Measurements from ENCODE around the gene DHRSX.
"Not testable (repeated sequence)": the region's sequence is repeated elsewhere in the genome, so short reads cannot be mapped to it uniquely, and the experiment has no call there.

Gene DHRSX

DNA sequence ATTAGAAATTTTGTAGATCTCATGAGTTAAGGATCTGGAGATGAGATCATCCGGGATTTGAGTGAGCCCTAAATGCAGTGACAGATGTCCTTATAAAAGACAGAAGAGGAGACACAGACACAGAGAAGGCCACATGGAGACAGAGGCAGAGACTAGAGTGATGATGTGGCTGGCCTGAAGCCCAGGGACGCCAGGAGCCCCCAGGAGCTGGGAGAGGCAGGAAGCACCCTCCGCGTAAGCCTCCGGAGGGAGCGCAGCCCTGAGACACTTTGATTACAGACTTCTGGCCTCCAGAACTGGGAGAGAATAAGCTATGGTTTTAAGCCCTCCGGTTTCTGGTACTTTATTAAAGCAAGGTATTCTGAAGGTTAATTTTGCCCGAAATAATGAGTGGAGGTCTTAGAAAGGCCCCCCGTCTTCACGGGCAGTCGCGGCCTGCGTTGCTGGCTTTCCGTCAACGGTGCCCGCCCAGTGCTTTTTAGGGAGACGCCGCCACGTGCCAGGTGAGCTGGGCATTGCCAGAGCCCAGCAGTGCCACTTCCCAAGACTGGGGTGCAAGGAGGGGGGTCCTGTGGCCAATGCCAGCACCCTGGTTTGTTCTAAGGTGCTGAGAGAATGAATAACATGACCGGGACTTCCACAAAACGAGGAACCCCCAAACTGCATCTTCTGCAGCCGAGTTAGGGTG lies 8.1 kb downstream of the DHRSX start:
- no peak for DNase-seq

DNA sequence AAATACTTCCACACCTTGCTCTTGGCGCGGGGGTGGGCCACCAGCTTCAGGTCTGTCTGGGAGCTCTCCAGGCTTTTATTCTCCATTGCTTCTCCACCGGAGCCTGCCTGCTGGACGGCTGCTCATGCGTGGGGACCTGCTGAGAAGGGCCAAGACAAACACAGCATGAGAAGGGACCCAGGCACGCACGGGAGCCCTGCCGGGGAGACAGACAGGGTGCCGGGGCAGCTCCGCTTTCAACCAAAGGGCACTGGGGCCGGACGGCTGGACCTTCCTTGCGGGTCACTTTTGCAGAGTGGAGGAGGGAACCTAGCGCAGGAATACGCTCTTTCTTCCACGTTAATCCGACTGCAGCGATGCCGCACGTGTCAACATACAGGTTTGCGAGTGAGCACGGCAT lies 10.1 kb downstream of the DHRSX start:
- no peak for DNase-seq

DNA sequence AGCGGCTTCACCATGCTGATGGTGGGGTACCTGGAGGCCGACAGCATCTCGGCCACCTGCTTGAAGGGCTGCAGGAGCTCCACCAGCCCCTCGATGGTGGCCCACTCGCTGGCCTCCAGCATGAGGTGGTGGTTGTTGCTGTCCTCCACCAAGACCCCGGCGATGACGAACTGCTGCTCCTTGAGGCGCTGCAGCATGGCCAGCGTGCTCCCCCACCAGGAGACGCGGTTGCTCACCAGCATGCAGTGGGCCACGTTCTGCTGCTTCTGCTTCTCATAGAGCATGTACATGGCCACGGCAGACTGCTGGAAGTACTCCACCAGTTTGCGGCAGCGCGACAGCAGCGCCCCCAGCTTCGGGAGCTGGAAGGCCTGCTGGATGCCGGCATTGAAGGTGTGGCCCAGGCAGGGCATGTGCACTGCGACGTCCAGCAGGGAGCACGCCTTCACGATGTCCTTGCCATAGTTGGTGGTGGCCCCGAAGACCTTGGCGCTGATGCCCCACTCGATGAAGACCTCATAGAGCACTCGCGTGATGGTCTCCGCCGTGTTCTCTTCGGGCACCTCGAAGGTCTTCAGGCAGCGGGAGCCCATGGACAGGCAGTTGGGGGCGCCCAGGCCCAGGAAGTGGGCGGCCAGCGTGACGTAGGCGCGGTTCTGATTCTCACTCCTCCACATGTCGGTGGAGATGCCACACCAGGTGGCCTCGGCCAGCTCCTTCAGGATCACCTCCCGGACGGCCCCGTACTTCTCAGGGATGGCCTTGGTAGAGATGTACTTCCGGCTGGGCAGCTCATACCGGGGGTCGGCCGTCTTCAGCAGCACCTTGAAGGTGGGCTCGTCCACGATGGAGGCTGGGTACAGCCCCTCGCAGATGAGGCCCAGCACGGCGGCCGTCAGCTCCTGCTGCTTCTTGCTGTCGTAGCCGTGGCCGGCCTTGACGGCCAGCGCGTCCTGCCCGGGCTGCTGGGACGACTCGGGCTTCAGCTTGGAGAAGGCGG lies 11.0 kb downstream of the DHRSX start:
- no peak for DNase-seq

DNA sequence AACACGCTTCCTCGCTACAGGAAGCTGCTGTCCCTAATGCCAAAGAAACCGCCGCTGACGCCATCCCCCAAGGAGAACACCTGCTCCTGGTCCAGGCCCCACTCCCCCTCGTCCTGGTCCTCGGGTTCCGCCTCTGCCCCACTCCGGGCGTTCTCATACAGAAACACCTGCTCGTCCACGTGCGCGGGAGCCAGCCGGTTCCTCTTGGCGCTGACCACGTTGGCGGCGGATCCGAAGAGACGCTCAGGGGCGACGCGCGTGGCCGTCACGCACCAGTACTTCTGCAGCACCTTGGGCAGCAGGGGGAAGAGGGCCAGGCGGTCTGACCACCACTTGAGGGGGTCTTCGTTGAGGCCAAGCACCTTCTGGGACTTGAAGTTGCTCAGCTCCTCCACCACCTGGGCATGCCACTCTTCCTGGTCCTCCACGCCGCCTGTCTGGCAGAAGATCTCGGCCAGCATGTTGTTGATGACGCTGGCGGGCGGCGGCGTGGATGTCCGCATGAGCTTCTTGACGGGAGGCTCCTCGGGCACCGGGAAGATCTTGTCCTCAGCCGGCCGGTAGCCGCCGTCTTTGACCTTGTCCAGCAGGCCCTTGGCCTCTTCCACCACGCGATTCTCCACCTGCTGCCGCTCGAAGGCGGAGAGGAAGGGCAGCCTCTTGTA lies 12.0 kb downstream of the DHRSX start:
- no peak for DNase-seq

- DNase-seq = no peak
Measured at GRCh38 chrX:2487366-2487765, 13.4 kb downstream of the DHRSX start.

GRCh38 chrX:2486476-2487133 lies 14.2 kb downstream of the DHRSX start:
- no peak for DNase-seq

DNA sequence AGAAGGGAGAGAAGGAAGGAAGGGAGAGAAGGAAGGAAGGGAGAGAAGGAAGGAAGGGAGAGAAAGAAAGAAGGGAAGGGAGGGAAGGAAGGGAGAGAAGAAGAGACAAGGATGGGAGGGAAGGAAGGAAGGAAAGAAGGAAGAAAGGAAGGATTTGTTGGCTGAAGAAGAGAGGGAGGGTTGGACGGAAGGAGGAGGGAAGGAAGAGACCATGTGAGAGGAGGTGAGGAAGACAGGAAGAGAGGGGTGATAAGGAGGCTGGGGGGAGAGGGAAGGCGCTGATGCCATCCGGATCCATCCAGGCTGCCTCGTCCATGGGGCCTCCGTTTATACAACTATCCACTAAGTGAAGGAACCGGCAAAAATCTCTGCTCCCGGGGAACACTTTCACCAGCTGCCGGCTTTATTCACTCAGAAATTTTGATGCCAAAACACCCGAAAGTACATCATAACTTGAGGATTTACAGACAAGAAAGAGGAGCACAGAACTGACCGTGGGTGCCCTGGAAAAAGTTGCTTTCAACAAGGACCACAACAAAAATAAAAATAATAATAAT lies 14.9 kb downstream of the DHRSX start:
- DNase-seq = no peak

DNA sequence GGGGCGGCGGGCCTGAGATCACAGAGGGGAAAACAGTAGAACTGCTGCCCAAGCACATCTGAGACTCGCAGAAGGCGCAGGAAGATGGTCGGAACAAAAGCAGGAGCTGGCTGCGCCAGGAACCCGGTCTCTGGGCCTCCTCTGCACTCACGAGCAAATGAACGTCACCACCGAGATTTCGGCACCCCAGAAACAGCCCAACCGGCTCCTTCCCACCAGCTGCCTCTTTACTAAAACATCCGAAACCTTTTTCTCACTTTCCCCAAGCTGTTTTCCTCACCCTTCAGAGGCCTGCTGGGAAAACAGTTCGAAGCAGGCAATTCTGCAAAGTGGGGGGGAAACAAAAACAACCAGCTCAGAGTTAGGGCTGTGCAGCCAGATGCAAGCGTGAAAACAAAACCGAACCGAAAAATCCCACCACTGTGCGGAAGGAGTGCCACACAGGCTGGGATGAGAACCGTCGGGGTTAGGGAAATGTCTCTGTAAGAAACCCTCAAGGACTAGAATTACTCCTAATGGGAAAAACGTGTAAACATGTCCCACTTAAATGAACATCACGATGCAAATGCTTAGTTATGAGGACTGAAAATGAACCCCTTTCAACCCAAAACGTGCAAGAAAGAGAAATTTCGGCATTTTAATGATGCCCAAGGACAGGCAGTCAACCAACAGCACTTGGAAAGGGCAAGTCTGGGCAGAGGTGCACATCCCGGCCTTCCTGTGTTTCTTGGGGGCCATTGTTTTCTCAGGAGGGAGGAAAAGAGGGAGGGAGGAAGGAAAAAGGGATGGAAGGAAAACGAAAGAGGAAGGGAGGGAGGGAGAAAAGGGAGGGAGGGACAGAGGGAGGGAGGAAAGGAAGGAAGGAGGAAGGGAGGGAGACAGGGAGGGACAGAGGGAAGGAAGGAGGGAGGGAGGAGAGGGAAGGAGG lies 15.8 kb downstream of the DHRSX start:
- no peak for DNase-seq

DNA sequence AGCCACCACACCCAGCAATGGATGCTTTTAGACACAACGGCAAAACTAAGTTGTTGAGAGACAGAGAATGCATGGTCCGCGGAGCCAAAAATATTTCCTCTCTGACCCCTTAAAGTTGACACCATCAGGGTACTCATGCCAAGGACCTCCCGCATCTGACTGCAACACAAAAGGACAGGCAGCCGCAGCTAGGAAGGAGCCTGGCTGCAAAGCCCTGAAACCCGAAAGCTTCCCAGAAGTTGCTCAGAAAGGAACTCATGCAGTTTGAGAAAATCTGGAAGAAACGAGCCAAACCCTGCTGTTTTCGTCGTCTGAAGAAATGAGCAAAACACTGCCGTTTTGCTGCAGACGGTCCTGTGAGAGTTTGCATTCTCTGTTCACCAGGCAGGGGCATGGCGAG lies 16.5 kb downstream of the DHRSX start:
- no peak for DNase-seq

DNA sequence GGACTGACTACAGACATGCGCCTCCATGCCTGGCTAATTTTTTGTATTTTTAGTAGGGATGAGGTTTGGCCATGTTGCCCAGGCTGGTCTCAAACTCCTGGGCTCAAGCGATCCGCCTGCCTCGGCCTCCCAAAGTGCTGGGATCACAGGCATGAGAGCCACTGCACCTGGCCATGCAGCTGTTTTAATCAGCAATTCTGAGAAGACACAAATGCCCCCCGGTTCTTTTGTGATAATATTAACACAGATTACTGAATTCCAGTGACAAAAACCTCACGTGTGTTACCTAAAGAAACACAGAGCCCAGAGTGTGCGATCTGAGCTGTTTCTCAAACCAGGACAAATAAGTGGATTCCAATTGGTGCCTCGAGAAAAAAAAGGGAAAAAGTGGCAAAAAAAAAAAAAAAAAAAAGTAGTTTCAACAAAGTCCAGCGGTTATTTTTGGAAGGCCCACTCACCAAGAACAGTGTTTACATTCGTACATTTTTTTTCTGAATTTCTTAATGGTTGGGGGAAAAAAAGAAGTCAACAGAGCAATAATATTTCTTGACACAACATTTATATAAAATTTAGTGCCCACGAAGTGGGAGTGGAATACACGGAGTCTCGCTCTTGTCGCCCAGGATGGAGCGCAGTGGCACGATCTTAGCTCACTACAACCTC lies 17.2 kb downstream of the DHRSX start:
- no peak for DNase-seq

DNA sequence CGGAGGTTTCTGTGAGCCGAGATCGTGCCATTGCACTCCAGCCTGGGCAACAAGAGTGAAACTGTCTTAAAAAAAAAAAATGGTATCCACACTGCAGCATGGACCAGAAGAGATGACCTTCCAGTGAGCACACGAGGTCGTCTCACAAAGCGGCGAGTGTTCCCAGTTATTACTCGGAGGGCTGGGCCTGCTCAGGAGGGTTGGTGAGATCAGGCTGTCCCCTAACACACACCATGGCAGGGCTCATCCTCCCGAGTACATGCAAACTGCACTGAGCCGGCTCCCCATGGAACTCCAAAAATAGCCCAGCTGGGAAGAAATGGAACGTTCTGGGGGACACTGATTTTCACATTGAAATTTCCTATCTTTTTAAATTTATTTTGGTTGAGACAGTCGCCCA lies 19.2 kb downstream of the DHRSX start:
- DNase-seq = not testable (repeated sequence)

DNA sequence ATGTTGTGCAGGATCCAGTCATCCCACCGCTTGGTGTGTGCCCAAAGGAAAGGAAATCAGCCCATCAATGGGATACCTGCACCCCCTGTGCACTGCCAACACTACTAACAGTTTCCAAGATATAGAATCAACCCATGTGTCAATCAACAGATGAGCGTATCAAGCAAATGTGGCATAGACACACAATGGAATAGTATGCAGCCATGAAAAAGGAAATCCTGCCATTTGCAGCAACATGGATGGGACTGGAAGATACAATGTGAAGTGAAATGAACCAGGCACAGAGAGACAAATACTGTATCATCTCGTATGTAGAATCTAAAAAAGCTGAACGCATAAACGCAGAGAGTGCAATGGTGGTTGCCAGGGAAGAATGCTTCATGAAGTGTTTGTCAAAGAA lies 20.8 kb downstream of the DHRSX start:
- not testable (repeated sequence) for DNase-seq

DNA sequence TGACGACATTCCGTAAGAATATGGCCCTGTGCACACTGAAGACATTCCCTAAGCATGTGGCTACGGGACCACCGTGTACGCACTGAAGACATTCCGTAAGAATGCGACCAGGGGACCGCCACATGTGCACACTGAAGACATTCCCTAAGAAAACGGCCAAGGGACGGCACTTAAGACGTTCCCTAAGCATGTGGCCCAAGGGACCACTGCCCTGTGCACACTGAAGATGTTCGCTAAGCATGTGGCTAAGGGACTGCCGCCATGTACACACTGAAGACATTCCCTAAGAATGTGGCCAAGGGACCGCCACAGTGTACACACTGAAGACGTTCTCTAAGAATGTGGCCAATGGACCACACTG lies 21.4 kb downstream of the DHRSX start:
- no peak for DNase-seq

- no peak for DNase-seq
Measured at GRCh38 chrX:2478546-2479419, 22.0 kb downstream of the DHRSX start.

- not testable (repeated sequence) for DNase-seq
Measured at GRCh38 chrX:2477313-2477712, 23.5 kb downstream of the DHRSX start.

- DNase-seq = no peak
Measured at GRCh38 chrX:2474963-2475726, 25.6 kb downstream of the DHRSX start.

DNA sequence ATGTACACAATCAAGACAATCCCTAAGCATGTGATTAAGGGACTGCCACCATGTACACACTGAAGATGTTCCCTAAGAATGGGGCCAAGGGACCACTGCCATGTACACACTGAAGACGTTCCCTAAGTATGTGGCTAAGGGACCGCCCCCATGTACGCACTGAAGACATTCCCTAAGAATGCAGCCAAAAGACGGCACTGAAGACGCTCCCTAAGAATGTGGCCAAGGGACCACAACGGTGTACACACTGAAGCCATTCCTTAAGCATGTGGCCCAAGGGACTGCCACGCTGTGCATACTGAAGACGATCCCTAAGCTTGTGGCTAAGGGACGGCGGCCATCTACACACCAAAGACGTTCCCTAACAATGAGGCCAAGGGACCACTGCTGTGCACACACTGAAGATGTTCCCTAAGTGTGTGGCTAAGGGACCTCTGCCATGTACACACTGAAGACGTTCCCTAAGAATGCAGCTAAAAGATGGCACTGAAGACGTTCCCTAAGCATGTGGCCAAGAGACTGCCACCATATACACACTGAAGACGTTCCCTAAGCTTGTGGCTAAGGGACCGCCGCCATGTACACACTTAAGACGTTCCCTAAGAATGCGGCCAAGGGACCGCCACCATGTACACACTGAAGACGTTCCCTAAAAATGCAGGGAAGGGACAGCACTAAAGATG lies 26.4 kb downstream of the DHRSX start:
- DNase-seq = no peak

DNA sequence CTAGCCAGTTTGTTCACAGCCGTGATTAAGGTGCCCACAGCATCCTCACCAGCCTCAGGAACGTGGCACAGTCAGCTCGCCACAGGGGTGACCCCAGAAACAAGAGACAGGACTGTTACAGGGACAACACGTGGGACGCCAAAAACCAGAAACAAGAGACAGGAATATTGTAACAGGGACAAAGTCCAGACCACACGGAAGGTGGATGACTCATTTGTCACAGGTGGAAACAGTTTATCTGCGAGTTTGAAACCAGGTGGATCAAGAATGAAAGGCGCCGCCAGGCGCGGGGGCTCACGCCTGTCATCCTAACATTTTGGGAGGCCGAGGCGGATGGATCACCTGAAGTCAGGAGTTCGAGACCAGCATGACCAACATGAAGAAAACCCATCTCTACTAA lies 27.7 kb downstream of the DHRSX start:
- DNase-seq = not testable (repeated sequence)

DNA sequence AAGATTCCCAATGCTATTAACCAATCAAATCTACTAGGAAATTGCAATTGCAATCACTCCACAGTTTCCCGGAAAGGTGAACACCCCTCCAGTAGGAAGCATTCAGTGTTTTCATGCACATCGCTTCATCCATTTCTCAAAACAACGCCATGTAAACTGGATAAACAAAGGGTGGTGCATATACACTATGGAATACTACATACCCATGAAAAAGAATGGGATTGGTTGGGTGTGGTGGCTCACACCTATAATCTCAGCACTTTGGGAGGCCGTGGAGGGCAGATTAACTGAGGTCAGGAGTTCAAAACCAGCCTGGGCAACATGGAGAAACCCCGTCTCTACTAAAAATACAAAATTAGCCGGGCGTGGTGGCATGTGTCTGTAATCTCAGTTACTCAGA lies 29.1 kb downstream of the DHRSX start:
- DNase-seq = no peak

Data from hematopoietic multipotent progenitor cell treated with erythropoietin and hydrocortisone succinate and interleukin-3 and kit ligand, for 6 days (in vitro differentiated cells).